Thyroid gland (tissue), 4 donors: ENCODE results near the gene TADA3. TPM values are rescaled to one million over a fixed set of nuclear protein-coding genes. Genes with fewer than 3 reads are reported as not detected.

Source experiments
- DNase-seq, 2 donors: peaks; one replicate each; pipeline ENCODE4 v3.0.0-alpha.2; 2019
- H3K27ac ChIP-seq, 3 donors: fragments of 200-600 bp; sonication (generic); 1 replicate in 2 of 3; 2 replicates in 1 of 3; pipeline ENCODE4 v1.5.1; 2016 to 2019; ENCODE audit warnings: mild to moderate bottlenecking in 1 of 3, moderate library complexity in 1 of 3
- H3K27me3 ChIP-seq: fragments of 200-600 bp; sonication (generic); one replicate; pipeline ENCODE4 v1.5.1; 2019
- H3K36me3 ChIP-seq, 2 donors: fragments of 200-600 bp; sonication (generic); one replicate each; pipeline ENCODE4 v1.5.1; 2016 to 2019
- H3K4me1 ChIP-seq, 2 donors: fragments of 200-600 bp; sonication (generic); one replicate each; pipeline ENCODE4 v1.5.1; 2017 to 2019
- H3K4me3 ChIP-seq, 3 donors: fragments of 200-600 bp; sonication (generic); replicated peaks in 1 of 3; 1 replicate in 2 of 3; 2 replicates in 1 of 3; pipeline ENCODE4 v1.5.1; 2016; ENCODE audit warnings: mild to moderate bottlenecking in 1 of 3
- H3K9me3 ChIP-seq: fragments of 200-600 bp; sonication (generic); one replicate; pipeline ENCODE4 v1.5.1; 2017
- POLR2A ChIP-seq, 2 donors: fragments of 450-650 bp; IDR thresholded peaks; one replicate each; pipeline ENCODE4 v1.6.1; 2017; ENCODE audit warnings: antibody characterized with exemption in 2 of 2, mild to moderate bottlenecking in 2 of 2, moderate library complexity in 1 of 2
- WGBS, 2 donors: methylation state at CpG; one replicate each; pipeline ENCODE4 v1.1.5; 2017; 5-methylcytosine and 5-hydroxymethylcytosine counted together
- intact Hi-C: fragments of 100-400 bp; cut with DNase I; formaldehyde crosslinking; loops from one replicate; pipeline ENCODE4 v1.15.1; 2023
- total RNA-seq, 4 donors: library from RNA; depleted of rRNA; stranded (reverse); fragments of >200 nt; gene quantifications; one replicate each; pipeline ENCODE4 v1.2.3, GENCODE V29; 2016
- TF ChIP-seq, protein P1 (sequence below), 6 experiments: fragments of 200-600 bp in 3 of 6; fragments of 450-650 bp in 3 of 6; sonication (generic) in 3 of 6; IDR thresholded peaks; one replicate each; pipeline ENCODE4 v1.5.1; 2016 to 2019; ENCODE audit warnings: antibody characterized with exemption in 6 of 6, mild to moderate bottlenecking in 2 of 6, inconsistent platforms in 1 of 6, moderate library complexity in 1 of 6

The TADA3 gene
- total RNA-seq, 4 donors from 2014 or later = 64.2 to 93.3 (median 83.3) TPM

DNA sequence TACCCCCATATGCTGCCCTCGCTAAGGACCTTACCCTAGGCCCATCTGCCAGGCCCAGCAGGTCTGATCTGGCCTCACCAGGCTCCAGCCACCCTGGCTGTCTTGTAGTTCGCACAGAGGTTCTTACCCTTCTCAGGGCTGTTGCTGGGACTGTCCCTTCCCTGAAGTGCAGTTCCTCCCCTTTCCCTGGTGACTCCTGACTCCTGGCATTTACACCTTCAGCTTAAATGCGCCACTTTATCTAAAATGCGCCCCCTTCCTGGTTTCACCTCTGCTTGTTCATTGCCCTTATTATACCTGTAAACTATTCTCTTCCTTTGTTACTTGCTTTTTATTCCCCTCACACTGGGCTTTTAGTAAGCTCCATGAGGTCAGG is 17.0 kb upstream of the TADA3 start:
- no peak for TF ChIP-seq POLR2A (IDR thresholded peaks at IDR 0.05)
- TF ChIP-seq, protein P1, sequence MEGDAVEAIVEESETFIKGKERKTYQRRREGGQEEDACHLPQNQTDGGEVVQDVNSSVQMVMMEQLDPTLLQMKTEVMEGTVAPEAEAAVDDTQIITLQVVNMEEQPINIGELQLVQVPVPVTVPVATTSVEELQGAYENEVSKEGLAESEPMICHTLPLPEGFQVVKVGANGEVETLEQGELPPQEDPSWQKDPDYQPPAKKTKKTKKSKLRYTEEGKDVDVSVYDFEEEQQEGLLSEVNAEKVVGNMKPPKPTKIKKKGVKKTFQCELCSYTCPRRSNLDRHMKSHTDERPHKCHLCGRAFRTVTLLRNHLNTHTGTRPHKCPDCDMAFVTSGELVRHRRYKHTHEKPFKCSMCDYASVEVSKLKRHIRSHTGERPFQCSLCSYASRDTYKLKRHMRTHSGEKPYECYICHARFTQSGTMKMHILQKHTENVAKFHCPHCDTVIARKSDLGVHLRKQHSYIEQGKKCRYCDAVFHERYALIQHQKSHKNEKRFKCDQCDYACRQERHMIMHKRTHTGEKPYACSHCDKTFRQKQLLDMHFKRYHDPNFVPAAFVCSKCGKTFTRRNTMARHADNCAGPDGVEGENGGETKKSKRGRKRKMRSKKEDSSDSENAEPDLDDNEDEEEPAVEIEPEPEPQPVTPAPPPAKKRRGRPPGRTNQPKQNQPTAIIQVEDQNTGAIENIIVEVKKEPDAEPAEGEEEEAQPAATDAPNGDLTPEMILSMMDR (IDR thresholded peaks at IDR 0.05) = no peak
- H3K4me1 ChIP-seq = peaks cover 0 to 16% of the 10 kb centered on the region in 2 donors
- H3K4me3 ChIP-seq = peak overlapping the region in 2 of 3 donors; percentile 65 to 68
- DNase-seq = peak; percentile 14 to 15
- H3K9me3 ChIP-seq = no peaks in the 10 kb centered on the region
- H3K27me3 ChIP-seq = no peaks in the 10 kb centered on the region
- WGBS, 2 donors = 85 to 93% methylated on average over 4 of the region's 4 CpGs
- intact Hi-C loops = no loop called here
- peak overlapping the region; percentile 76 to 96 (median 88) for H3K27ac ChIP-seq
- H3K36me3 ChIP-seq = peaks cover 27 to 28% of the 10 kb centered on the region in 2 donors

DNA sequence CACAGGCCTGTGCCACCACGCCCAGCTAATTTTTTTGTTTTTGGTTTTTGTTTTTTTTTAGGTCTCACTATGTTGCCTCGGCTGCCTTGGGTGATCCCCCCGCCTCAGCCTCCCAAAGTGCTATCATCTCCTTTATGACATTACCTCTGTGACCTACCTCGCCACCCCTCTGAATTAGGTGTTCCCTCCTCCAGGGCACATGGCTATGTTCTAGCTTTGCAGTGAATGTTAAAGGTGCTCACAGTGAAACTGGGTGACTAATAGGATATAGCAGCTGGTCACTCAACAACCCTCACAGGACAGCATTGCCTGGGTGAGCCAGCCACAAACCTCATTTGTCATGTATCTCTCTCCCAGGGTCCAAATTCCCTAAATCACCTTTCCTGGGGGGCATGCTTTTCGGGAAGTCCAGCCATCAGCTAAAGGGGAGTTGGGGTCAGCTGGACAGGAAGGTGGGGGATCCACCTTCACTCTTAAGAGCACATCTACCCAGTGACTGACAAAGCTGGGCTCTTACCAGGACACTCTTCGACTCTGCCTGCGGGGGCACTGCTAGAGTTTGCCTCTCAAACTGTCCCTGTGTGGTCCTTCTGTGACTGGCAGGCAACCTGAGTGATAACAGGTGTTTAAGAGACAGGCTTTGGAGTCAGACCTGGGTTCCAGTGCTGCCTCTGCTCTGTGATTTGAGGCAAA is 16.2 kb upstream of the TADA3 start:
- intact Hi-C loops = no loop called here
- WGBS, 2 donors = 63 to 80% methylated on average over 7 of the region's 7 CpGs

DNA sequence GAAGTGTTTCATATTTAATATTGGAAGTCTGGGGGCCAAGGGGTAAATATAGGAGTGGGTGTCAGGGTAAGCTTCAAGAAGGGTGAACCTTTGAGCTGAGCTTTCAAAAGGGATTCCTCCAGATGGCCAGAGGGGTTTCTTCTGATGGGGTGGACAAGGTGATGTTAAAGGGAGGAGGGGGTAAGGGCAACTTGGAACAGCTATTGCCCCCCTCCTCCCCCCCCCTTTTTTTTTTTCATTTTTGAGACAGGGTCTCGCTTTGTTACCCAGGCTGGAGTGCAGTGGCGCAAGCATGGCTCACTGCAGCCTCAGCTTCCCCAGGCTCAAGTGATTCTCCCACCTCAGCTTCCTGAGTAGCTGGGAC is 15.7 kb upstream of the TADA3 start:
- 83 to 90% methylated on average over 2 of the region's 2 CpGs for WGBS, 2 donors
- no peak for TF ChIP-seq POLR2A (IDR thresholded peaks at IDR 0.05)
- no peak overlapping the region for H3K4me3 ChIP-seq
- no peak overlapping the region for H3K27ac ChIP-seq
- no peaks in the 10 kb centered on the region for H3K9me3 ChIP-seq
- DNase-seq = no peak
- H3K36me3 ChIP-seq = peaks cover 39 to 40% of the 10 kb centered on the region in 2 donors
- no peaks in the 10 kb centered on the region for H3K27me3 ChIP-seq
- intact Hi-C loops = no loop called here
- H3K4me1 ChIP-seq = peaks cover 0 to 16% of the 10 kb centered on the region in 2 donors

More for the DNA sequence above, 16.2 kb upstream of the TADA3 start:
- H3K4me1 ChIP-seq = peaks cover 0 to 16% of the 10 kb centered on the region in 2 donors
- peaks cover 34 to 35% of the 10 kb centered on the region in 2 donors for H3K36me3 ChIP-seq
- peak overlapping the region in 2 of 3 donors; percentile 88 to 96 for H3K27ac ChIP-seq
- TF ChIP-seq, protein P1 (IDR thresholded peaks at IDR 0.05) = no peak
- TF ChIP-seq POLR2A (IDR thresholded peaks at IDR 0.05) = no peak
- no peaks in the 10 kb centered on the region for H3K27me3 ChIP-seq
- peak in 1 of 2 donors; percentile 23 for DNase-seq
- H3K4me3 ChIP-seq = no peak overlapping the region
- no peaks in the 10 kb centered on the region for H3K9me3 ChIP-seq

DNA sequence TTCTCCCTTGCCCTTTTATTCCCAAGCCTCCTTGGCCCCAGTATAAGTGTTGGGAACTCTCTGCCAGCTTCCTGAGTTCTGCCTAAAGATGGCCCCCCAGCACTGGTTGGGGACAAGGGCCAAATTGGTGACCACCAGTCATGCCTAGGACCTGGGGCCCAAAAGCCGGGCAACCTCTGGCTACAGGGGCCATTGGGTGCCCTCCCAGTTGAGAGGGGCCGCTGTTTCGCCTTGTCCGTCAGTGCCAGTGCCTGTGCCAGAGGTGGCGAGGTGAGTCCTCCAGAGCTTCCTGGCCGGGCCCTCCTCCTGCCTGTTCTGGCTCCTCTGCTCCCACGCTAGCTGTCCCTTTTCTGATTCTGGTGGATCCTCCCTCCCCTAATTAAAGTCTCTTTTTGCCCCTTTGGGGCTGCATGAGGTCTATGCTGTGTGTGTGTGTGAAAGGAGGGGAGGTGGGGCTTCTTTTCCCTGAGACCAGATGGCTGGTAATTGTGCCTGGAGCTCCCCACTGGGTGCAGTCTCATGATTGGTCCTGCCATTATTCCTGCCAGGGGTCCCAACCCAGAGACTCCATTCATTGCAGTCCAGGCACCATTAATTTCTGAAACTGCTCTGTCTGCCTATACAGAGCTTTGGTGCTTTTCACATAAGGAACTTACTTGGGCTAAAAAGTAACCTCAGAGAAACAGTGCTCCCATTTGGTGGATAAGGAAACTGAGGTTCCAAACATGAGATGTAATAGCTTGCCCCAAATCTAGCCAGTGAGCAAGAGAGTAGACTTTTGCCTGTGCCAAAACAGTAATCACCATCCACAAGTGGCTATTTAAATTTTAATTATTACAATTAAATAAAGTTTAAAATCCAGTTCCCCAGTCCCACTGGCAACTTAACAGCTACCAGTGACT is 14.7 kb upstream of the TADA3 start:
- Histone ChIP-seq H3K4me1 (peaks cover 0 to 16% of the 10 kb centered on the region in 2 donors), H3K27me3 (no peaks in the 10 kb centered on the region), H3K4me3 (no peak overlapping the region), H3K36me3 (peaks cover 42 to 47% of the 10 kb centered on the region in 2 donors), H3K9me3 (no peaks in the 10 kb centered on the region), H3K27ac (no peak overlapping the region)
- 92 to 95% methylated on average over 7 of the region's 7 CpGs for WGBS, 2 donors
- intact Hi-C loops = no loop called here
- TF ChIP-seq POLR2A (IDR thresholded peaks at IDR 0.05) = no peak
- TF ChIP-seq, protein P1 (IDR thresholded peaks at IDR 0.05) = no peak
- DNase-seq = no peak

DNA sequence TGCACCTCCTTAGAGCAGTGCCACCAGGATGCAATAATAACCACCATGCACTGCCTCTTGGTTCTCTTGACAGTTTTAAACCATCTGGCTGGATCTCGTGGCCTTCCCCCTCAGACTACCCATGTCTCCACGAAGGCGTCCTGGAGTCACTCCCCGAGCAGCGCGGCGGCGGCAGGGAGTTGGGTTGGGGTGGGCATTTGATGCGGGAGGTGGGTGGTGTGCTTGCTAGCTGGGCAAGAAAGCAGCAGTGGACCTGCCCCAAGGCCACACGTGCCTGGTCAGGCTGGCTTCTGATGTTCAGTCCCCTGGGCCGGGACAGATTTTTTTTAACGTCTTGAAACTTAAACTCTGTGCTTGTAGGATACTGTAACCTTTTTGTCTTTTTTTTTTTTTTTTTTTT is 13.9 kb upstream of the TADA3 start:
- no peak for DNase-seq
- no peaks in the 10 kb centered on the region for H3K27me3 ChIP-seq
- 96 to 97% methylated on average over 11 to 12 of the region's 12 CpGs for whole genome bisulfite sequencing, 2 donors
- H3K4me3 ChIP-seq = no peak overlapping the region
- no peak overlapping the region for H3K27ac ChIP-seq
- no peaks in the 10 kb centered on the region for H3K9me3 ChIP-seq
- TF ChIP-seq, protein P1 (IDR thresholded peaks at IDR 0.05) = no peak
- TF ChIP-seq POLR2A (IDR thresholded peaks at IDR 0.05) = no peak
- peaks cover 0 to 15% of the 10 kb centered on the region in 2 donors for H3K4me1 ChIP-seq
- peaks cover 50 to 55% of the 10 kb centered on the region in 2 donors for H3K36me3 ChIP-seq
- intact Hi-C loops = no loop called here
